GM21737 (cell line): ENCODE results near the gene LHFPL2.

Experiments
- ATAC-seq: cut with Tn5 transposase; IDR thresholded peaks from one replicate; pipeline ENCODE4 v1.9.1; 2021; ENCODE audit warnings: mild to moderate bottlenecking, moderate library complexity; ENCODE audit not compliant: unreplicated experiment

The LHFPL2 gene

DNA sequence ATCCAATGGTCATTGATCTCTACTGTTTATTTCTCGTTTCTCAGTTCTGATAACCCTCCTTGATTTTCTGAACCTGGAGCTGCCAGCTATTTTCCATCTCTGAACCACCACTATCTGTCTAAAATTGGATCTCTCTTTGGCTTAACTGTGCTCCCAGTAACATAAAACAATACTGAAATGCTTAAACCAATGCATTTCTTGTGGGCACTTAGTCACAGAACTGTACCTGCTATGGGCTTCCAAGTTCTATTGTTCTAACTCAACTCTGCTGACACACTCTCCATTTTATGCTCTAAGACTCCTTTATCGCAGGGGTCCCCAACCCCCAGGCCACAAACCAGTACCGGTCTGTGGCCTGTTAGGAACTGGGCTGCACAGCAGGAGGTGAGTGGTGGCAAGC lies 120.6 kb downstream of the LHFPL2 start:
- no peak for ATAC-seq

GRCh38 chr5:78527054-78527859 lies 121.3 kb downstream of the LHFPL2 start:
- no peak for ATAC-seq

DNA sequence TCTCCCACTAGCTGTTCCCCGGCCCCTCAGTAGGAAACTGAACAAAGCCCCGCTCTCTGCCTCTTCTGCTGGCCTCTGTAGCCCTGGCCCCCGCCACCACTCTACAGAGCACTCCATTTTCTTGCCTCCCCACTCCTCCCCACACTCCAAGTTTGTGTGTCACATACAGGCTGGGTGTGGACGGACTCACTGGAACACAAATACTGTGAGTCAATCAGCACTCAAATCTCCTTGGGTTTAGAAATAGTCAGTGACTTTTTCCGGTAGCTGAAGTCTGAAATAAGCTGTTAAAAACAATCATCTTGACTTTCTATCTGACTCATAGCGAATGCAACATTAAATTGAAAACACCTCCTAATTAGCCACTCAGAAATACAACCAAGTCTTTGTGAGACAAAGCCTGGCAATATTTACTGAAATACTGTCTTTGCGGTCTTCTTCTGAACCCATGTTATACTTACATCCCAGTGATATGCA lies 122.5 kb downstream of the LHFPL2 start:
- no peak for ATAC-seq

- ATAC-seq, result no peak
Measured at GRCh38 chr5:78523314-78524193, 125.0 kb downstream of the LHFPL2 start.

GRCh38 chr5:78522476-78523260 lies 125.9 kb downstream of the LHFPL2 start:
- no peak for ATAC-seq

- ATAC-seq, result no peak
Measured at GRCh38 chr5:78521455-78521854, 127.1 kb downstream of the LHFPL2 start.

DNA sequence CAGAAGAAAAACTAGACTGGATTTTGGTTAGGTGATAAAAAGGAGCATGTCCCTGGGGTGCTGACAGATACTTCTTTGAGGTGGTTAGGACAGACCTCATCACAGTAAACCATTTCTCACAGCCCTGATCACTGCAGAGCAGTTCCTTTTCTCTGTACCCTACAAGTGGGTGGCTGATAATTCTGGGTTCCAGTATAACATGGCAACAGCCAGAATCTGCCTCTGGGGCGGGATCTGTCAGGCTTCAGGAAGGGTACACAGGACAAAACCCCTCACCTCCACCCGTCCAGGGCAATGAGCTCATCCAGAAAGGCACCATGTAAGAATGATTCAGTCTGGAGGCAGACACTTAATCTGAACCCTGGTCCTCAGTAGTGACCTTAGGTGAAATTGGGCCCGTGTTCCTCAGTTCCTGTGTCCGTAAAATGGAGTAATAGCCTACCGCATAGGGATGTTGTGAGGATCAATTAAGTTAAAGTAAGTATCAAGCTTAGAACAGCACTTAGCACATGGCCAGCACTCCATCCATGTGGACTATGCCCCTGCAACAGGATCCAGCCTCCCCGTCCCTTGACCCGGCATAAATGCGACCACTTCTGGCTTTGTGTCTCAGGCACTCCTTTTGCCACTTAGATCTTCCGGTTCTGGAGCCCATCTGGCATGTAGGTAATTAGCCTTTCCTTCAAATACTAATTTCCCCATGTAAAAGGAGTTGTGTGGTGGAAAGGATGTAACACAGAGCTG lies 129.2 kb downstream of the LHFPL2 start:
- no peak for ATAC-seq

- no peak for ATAC-seq
Measured at GRCh38 chr5:78518365-78519197, 130.0 kb downstream of the LHFPL2 start.

DNA sequence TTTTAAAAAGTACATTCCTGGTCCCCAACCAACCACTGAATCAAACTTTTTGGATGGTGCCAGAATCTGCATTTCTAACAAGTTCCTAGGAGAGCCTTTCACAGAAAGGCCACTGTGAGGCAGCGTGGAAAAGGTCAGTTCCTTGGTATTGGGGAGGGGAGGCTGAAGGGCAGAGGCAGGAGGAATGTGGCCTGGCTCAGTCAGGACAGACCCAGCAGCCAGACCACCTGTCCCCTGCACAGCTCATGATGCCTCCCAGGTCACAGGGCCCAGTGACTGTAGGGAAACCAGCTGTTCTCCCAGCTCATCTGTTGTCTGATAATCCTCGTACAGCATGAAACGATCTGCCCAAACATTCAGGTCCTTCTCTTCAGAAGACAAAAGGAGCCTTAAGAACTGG lies 132.9 kb downstream of the LHFPL2 start:
- ATAC-seq, result no peak

GRCh38 chr5:78514427-78515330 lies 133.9 kb downstream of the LHFPL2 start:
- ATAC-seq, result no peak

DNA sequence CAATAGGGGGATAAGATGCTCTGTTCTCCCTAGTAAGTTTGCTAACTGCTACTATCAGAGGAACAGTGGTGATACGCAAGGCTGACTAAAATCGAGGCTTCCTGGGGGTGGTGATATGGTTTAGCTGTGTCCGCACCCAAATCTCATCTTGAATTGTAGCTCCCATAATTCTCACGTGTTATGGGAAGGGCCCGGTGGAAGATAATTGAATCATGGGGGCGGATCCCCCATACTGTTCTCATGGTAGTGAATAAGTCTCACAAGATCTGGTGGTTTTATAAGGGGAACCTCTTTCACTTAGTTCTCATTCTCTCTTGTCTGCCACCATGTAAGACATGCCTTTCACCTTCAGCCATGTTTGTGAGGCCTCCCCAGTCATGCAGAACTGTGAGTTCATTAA lies 135.1 kb downstream of the LHFPL2 start:
- ATAC-seq, result no peak

GRCh38 chr5:78512435-78512834 lies 136.1 kb downstream of the LHFPL2 start:
- no peak for ATAC-seq

DNA sequence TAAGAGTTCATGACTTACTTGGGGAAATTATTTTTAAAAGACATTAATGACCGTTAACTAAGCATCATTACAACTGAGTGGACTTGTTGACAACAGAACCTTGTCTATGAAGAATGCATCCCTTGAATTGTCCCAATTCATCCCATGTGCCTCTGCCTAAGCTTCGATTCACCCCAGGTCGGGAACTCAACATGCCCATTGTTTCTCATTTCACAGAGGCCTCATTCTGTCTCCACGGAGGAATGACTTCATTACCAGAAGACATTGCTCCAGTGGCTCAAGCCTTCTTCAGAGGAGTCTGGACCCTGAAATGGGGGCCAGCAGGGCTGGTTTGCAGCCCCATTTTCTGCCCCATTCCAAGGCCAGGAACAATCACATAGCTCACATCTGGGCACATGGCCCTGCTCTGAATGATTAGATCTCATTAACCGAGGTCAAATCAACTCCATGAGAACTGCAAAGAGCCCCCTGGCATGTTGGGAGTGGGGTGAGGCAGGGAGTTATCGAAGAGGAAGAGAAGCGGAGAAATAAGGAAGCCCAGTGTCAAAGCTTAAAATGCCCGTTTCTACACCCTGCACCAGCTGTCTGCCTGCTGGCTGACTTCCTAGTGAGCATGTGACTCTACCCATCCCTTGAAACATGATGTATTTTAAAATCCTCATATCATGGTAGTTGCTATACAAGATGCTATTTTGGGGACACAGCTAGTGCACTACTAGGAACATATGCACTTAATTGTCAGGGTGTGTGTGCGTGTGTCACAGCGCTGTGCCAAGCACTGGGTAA lies 137.3 kb downstream of the LHFPL2 start:
- ATAC-seq, result no peak

DNA sequence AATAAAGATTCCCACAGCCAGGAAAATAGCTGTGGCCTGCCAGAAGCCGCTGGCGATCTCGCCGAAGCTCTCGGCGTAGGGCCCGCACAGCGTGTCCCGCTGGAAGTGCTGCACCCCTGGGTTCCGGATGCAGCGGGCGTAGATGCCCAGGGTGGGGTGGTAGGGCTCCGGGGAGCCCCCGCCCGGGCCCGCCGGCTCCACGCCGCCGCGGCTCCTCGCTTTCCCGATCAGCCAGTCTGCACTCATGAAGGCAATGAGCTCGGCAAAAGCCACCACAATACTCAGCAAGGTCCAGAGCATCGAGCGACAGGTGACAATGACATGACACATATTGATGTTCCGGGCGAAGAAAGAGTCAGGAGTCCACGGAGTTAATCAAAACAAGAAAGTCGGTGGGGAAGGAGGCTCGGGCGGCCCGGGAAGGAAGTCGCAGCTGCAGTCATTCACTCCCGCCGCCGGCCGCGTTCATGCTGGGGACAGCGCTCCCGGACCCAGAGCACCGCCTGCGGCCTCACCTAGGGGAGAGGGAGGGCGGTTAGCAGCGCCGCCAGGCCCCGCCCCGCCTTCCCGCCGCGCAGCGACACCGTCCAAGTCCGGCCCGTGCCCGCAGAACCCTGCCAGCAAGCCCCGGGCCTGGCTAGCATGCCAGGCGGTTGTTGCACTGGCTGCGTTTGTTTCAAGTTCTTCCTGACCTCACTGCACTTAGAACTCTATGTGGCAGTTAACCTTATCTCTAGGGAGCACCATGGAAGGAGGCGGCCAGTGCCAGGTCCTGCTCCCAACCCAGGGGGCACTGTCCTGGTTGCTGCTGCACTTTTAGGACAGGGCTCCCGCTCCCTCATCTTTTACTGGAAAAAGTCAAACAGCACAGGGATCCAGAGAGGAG lies 138.4 kb downstream of the LHFPL2 start:
- peak; percentile 84 for ATAC-seq

DNA sequence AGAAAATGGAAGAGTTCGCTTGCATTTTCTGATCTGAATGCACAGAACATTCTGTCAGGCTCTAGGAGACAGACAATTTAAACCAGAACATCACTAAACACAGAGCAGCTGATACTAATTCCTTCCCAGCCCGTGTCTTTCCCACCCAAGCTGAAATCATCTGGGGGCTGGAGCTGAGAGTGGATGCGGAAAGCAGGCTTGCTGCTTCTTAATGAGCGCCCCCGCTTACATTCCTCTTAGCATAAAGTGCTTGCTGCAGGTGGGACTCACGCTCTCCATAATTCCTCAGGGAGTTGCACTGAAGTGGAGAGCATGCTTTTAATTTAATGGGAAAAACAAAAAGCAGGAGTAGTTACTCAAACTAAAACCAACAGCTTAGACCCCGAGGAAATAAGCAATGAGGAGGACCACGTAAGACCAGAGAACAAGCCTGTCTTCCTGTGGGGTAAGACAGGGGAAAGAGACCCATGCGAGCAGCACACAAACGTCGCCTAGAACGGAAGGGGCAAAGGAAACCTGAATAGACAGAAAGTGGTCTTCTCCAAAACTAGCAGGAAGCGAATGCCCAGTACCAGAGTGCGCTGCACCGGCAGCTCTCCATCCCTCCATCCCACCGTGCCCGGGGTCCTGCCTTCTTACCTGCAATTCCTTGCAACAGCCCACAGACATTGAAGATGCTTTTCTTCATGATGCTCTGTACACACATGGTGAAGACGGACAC lies 139.3 kb downstream of the LHFPL2 start:
- ATAC-seq, result no peak

- no peak for ATAC-seq
Measured at GRCh38 chr5:78508186-78508765, 140.3 kb downstream of the LHFPL2 start.
